Ovary (tissue), 1 donor: ENCODE measurements around the gene SLC1A4.

Experiments
- EP300 ChIP-seq: sonication (generic); formaldehyde crosslinking; IDR thresholded peaks from one replicate; pipeline ENCODE4 v1.6.1; 2017; ENCODE audit warnings: antibody characterized with exemption
- POLR2A ChIP-seq: fragments of 450-650 bp; IDR thresholded peaks from one replicate; pipeline ENCODE4 v1.6.1; 2017; ENCODE audit warnings: antibody characterized with exemption, mild to moderate bottlenecking, moderate library complexity

DNA sequence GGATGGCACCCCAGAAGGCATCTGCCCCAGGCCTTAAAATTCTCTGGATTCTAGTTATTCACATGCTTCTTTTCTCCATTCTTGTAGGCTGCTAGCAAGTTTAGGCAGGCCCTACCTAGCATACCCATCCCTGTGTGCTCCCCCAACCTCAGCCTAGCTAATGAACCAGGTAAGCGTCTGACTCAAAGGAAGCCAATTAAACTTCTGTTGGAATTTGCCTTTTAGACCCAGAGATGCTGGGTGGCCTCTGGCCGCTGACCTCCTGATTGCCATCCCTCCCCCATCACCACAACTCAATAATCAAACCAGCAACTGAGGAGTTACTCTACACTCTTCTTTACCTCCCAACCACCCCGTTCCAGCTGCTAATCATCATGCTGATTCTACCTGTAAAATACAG, 48.0 kb downstream of the SLC1A4 start:
- TF ChIP-seq POLR2A = no peak
- TF ChIP-seq EP300 = no peak
